WTC11 (cell line): ENCODE results near the gene GAS1. TPM values are rescaled to one million over a fixed set of nuclear protein-coding genes. Genes with fewer than 3 reads are reported as not detected.
A peak's percentile ranks its signal among the peaks of the same experiment; 100 is the strongest.

Experiments used
- ATAC-seq: fragments of 200-7000 bp; cut with Tn5 transposase; 2 replicates; pipeline ENCODE4 v1.10.0; 2021; ENCODE audit warnings: mild to moderate bottlenecking, moderate library complexity
- Bru-seq: library from RNA; stranded (reverse); fragments of 400-500 nt; gene quantifications from one replicate; lab custom pipeline; 2021; lab: Mats Ljungman, UMichigan
- CTCF ChIA-PET: fragments of 300-600 bp; sonication (Branson Sonifier 250); formaldehyde crosslinking; loops from one replicate; lab custom pipeline; 2021; ENCODE audit warnings: antibody characterized with exemption; lab: Charles Lee
- POLR2A ChIA-PET: fragments of 350-600 bp; sonication (Branson Sonifier 250); formaldehyde crosslinking; loops from one replicate; lab custom pipeline; 2021; ENCODE audit warnings: antibody characterized with exemption; lab: Charles Lee
- DNase-seq: peaks from one replicate; pipeline ENCODE4 v3.0.0; 2021; ENCODE audit warnings: low spot score
- H3K27ac Mint-ChIP-seq: 2 replicates; pipeline ENCODE4 v1.8.0; 2021; ENCODE audit warnings: mixed read lengths
- H3K27me3 Mint-ChIP-seq: 2 replicates; pipeline ENCODE4 v1.8.0; 2021; ENCODE audit warnings: low read depth, mild to moderate bottlenecking, moderate library complexity, mixed read lengths
- H3K36me3 Mint-ChIP-seq: 2 replicates; pipeline ENCODE4 v1.8.0; 2021; ENCODE audit warnings: mixed read lengths
- H3K4me1 Mint-ChIP-seq: 2 replicates; pipeline ENCODE4 v1.8.0; 2022; ENCODE audit warnings: mixed read lengths
- H3K4me3 Mint-ChIP-seq: 2 replicates; pipeline ENCODE4 v1.8.0; 2021; ENCODE audit warnings: mild to moderate bottlenecking, moderate library complexity, mixed read lengths
- H3K9me3 Mint-ChIP-seq: 2 replicates; pipeline ENCODE4 v1.8.0; 2021; ENCODE audit warnings: mixed read lengths
- GABPB1 ChIP-seq: sonication (generic); formaldehyde crosslinking; IDR thresholded peaks from 2 replicates; pipeline ENCODE4 v1.8.1; 2023; ENCODE audit warnings: mild to moderate bottlenecking, missing genetic modification reagents
- GTF2I ChIP-seq: fragments of 250-450 bp; sonication (Bioruptor Pico); conservative IDR thresholded peaks from 2 replicates; pipeline ENCODE4 v1.4.0; 2021; ENCODE audit warnings: mild to moderate bottlenecking
- NFE2L1 ChIP-seq: sonication (generic); formaldehyde crosslinking; IDR thresholded peaks from 2 replicates; pipeline ENCODE4 v1.8.1; 2023; ENCODE audit warnings: missing genetic modification reagents
- SMAD4 ChIP-seq: sonication (generic); formaldehyde crosslinking; IDR thresholded peaks from 2 replicates; pipeline ENCODE4 v1.8.0; 2022; ENCODE audit warnings: mild to moderate bottlenecking, missing genetic modification reagents
- SP1 ChIP-seq: sonication (generic); formaldehyde crosslinking; conservative IDR thresholded peaks from 2 replicates; pipeline ENCODE4 v1.8.1; 2022; ENCODE audit warnings: missing genetic modification reagents
- TEAD4 ChIP-seq: sonication (generic); formaldehyde crosslinking; IDR thresholded peaks from 2 replicates; pipeline ENCODE4 v1.8.0; 2022; ENCODE audit warnings: mild to moderate bottlenecking, missing genetic modification reagents
- ZNF138 ChIP-seq: sonication (generic); formaldehyde crosslinking; conservative IDR thresholded peaks from 2 replicates; pipeline ENCODE4 v1.8.1; 2022; ENCODE audit warnings: mild to moderate bottlenecking, moderate library complexity, missing genetic modification reagents
- ZNF396 ChIP-seq: fragments of 250-450 bp; sonication (Bioruptor Pico); IDR thresholded peaks from 2 replicates; pipeline ENCODE4 v1.8.0; 2021; ENCODE audit warnings: mild to moderate bottlenecking, moderate library complexity, borderline replicate concordance
- ZNF423 ChIP-seq: fragments of 250-450 bp; sonication (Bioruptor Pico); IDR thresholded peaks from 2 replicates; pipeline ENCODE4 v2.1.2; 2022; ENCODE audit warnings: mild to moderate bottlenecking, moderate library complexity
- ZNF671 ChIP-seq: fragments of 250-450 bp; sonication (Bioruptor Pico); IDR thresholded peaks from 2 replicates; pipeline ENCODE4 v1.8.0; 2021; ENCODE audit warnings: mild to moderate bottlenecking
- long read RNA-seq, 3 experiments: library from RNA in 1 of 3; library from capped mRNA in 1 of 3; library from polyadenylated mRNA in 1 of 3; unstranded in 2 of 3; stranded (forward) in 1 of 3; transcript quantifications; one replicate each; pipeline ENCODE4 v2.0.0, GENCODE V29; 2021
- total RNA-seq: library from RNA; stranded (reverse); gene quantifications from 3 replicates; pipeline ENCODE4 v1.2.3, GENCODE V29; 2021
- TF ChIP-seq, protein P1 (sequence below): sonication (generic); formaldehyde crosslinking; IDR thresholded peaks from 2 replicates; pipeline ENCODE4 v1.8.1; 2022; ENCODE audit warnings: low read depth, missing genetic modification reagents, borderline replicate concordance
- TF ChIP-seq, protein P2 (sequence below): sonication (generic); formaldehyde crosslinking; IDR thresholded peaks from 2 replicates; pipeline ENCODE4 v1.8.1; 2022; ENCODE audit warnings: missing genetic modification reagents, borderline replicate concordance
- TF ChIP-seq, protein P3 (sequence below): fragments of 250-450 bp; sonication (Bioruptor Pico); IDR thresholded peaks from 2 replicates; pipeline ENCODE4 v1.9.0; 2021; ENCODE audit warnings: moderate library complexity, mild to moderate bottlenecking, inconsistent platforms, borderline replicate concordance
- TF ChIP-seq, protein P4 (sequence below): sonication (generic); formaldehyde crosslinking; IDR thresholded peaks from 2 replicates; pipeline ENCODE4 v1.8.1; 2022; ENCODE audit warnings: low read depth, mild to moderate bottlenecking, moderate library complexity, missing genetic modification reagents, borderline replicate concordance
- TF ChIP-seq, protein P5 (sequence below): sonication (generic); formaldehyde crosslinking; IDR thresholded peaks from 2 replicates; pipeline ENCODE4 v1.8.1; 2023; ENCODE audit warnings: mild to moderate bottlenecking, moderate library complexity, missing genetic modification reagents
- TF ChIP-seq, protein P6 (sequence below): sonication (generic); formaldehyde crosslinking; IDR thresholded peaks from 2 replicates; pipeline ENCODE4 v1.8.0; 2023; ENCODE audit warnings: mild to moderate bottlenecking, missing genetic modification reagents
- TF ChIP-seq, protein P7 (sequence below): sonication (generic); formaldehyde crosslinking; IDR thresholded peaks from 2 replicates; pipeline ENCODE4 v1.8.0; 2022; ENCODE audit warnings: mild to moderate bottlenecking, missing genetic modification reagents

The GAS1 gene, protein sequence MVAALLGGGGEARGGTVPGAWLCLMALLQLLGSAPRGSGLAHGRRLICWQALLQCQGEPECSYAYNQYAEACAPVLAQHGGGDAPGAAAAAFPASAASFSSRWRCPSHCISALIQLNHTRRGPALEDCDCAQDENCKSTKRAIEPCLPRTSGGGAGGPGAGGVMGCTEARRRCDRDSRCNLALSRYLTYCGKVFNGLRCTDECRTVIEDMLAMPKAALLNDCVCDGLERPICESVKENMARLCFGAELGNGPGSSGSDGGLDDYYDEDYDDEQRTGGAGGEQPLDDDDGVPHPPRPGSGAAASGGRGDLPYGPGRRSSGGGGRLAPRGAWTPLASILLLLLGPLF
- total RNA-seq (5.0 to 6.2 TPM (median 5.3 TPM) in 3 replicates), Bru-seq, nascent RNA (percentile 66 among the genes with signal in this experiment)
- long read RNA-seq, experiment 1, transcript GAS1-201 (1 exons, 2,827 nt): major isoform, 25 of 25 reads
- long read RNA-seq, experiment 1, partial matches to known transcripts: 0 of 25 reads
- long read RNA-seq, experiment 1, other reads (novel, unspliced or antisense): 0 of 25 reads
- long read RNA-seq, experiment 2, transcript GAS1-201 (1 exons, 2,827 nt): major isoform, 7 of 7 reads
- long read RNA-seq, experiment 2, partial matches to known transcripts: 0 of 7 reads
- long read RNA-seq, experiment 2, other reads (novel, unspliced or antisense): 0 of 7 reads
- long read RNA-seq, experiment 3: 0 reads

DNA sequence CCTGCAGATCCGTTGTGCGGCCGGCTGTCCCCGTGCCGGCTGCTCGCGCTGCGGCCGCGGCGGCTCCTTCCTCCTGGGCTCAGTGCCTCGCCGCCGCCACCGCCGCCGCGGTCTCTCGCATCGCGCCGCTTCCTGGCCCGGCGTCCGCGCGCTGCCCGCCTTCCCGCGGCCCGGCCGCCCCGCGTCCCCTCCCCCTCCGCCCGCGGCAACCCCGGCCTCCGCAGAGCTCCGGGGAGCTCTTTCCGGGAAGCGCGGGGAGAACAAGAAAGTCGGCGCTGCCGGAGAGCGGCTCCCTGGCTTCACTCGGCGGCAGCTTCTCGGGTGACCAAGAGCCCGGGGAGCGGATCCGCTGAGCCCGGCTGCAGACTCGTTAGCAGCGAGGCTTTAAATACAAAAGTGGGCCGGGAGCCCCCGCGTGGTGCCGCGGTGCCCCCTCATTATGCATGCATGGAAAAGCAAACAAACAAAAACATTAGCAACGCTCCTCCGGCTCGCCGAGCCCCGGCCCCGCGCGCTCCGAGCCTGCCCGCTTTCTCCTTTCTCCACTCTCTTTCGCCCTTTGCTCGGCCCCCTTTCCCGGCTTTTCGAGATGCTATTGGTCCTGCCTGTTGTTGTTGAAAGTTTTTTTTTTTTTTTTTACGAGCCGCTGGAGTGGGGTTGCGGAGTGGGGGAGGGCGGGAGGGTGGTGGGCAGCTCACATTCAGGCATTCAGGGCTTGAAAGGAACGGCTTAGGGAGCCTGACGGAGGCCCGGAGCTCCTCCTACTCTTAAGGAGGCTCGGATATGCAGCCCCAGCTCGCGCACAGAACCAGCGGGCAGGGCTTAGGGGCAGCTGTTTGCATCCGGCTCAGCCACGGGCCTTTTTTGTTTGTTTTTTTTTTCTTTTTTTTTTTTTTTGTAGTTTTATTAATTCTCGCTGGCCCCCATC lies at the start of gene GAS1:
Gene GAS1, minus strand, starts transcription at position 361 of the 928 bp plus-strand sequence. CDS start 727 bp downstream, outside the sequence.
- peak; percentile 81 for ATAC-seq

DNA sequence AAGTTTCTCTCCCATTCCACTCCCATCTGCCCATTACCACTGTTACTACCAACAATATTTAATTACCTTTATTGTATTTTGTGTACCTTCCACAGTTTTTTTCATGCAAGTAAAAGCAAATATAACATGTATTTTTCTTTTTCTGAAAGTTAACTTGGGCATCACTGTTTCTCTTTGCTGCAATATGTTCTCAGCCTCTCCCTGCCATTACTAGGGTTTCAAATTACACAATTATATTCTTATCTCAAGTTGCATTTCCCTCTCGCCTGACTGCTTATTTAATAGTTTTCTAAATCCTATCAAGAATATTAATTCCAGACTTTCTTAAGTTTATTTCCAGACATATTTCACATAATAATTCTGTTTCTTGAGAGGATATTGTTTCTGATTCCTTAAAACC lies 46.9 kb upstream of the GAS1 start:
- H3K27me3 Mint-ChIP-seq: no peaks in the 10 kb centered on the region; the same call in 1 of the 2 replicates
- no peaks in the 10 kb centered on the region for H3K9me3 Mint-ChIP-seq
- ATAC-seq (no peak), DNase-seq (no peak)
- no peaks in the 10 kb centered on the region for H3K36me3 Mint-ChIP-seq
- POLR2A ChIA-PET: no interaction called here
- no peak overlapping the region for H3K4me3 Mint-ChIP-seq
- CTCF ChIA-PET: no interaction called here
- H3K27ac Mint-ChIP-seq: no peak overlapping the region
- no peaks in the 10 kb centered on the region for H3K4me1 Mint-ChIP-seq
- TF ChIP-seq TEAD4 (CRISPR knock-in tag) (no peak), NFE2L1 (CRISPR knock-in tag) (no peak), GABPB1 (CRISPR knock-in tag) (no peak), ZNF396 (no peak), ZNF423 (CRISPR knock-in tag) (no peak)
- TF ChIP-seq, protein P1, sequence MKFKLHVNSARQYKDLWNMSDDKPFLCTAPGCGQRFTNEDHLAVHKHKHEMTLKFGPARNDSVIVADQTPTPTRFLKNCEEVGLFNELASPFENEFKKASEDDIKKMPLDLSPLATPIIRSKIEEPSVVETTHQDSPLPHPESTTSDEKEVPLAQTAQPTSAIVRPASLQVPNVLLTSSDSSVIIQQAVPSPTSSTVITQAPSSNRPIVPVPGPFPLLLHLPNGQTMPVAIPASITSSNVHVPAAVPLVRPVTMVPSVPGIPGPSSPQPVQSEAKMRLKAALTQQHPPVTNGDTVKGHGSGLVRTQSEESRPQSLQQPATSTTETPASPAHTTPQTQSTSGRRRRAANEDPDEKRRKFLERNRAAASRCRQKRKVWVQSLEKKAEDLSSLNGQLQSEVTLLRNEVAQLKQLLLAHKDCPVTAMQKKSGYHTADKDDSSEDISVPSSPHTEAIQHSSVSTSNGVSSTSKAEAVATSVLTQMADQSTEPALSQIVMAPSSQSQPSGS (CRISPR knock-in tag): no peak
- TF ChIP-seq, protein P2, sequence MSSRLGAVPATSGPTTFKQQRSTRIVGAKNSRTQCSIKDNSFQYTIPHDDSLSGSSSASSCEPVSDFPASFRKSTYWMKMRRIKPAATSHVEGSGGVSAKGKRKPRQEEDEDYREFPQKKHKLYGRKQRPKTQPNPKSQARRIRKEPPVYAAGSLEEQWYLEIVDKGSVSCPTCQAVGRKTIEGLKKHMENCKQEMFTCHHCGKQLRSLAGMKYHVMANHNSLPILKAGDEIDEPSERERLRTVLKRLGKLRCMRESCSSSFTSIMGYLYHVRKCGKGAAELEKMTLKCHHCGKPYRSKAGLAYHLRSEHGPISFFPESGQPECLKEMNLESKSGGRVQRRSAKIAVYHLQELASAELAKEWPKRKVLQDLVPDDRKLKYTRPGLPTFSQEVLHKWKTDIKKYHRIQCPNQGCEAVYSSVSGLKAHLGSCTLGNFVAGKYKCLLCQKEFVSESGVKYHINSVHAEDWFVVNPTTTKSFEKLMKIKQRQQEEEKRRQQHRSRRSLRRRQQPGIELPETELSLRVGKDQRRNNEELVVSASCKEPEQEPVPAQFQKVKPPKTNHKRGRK: no peak
- TF ChIP-seq, protein P3, sequence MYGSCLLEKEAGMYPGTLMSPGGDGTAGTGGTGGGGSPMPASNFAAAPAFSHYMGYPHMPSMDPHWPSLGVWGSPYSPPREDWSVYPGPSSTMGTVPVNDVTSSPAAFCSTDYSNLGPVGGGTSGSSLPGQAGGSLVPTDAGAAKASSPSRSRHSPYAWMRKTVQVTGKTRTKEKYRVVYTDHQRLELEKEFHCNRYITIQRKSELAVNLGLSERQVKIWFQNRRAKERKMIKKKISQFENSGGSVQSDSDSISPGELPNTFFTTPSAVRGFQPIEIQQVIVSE (CRISPR knock-in tag): no peak

More for the DNA sequence above, at the start of gene GAS1:
- Mint-ChIP-seq H3K27ac (peak within 1 kb of the TSS; percentile 80; the same call in 1 of the 2 replicates), H3K9me3 (peaks cover 24% of the 10 kb centered on the region), H3K27me3 (peaks cover 62% of the 10 kb centered on the region), H3K4me3 (peak within 1 kb of the TSS; percentile 82), H3K4me1 (peaks cover 43% of the 10 kb centered on the region), H3K36me3 (peaks cover 17% of the 10 kb centered on the region)
- POLR2A ChIA-PET: interaction anchor here (0.6 to 1.2 kb wide), 4 partner anchors 40 to 423 kb away, joined by 3 to 6 read pairs (median 4); no protein-coding TSS in a partner anchor
- peak; percentile 83 for DNase-seq
- TF ChIP-seq, protein P4, sequence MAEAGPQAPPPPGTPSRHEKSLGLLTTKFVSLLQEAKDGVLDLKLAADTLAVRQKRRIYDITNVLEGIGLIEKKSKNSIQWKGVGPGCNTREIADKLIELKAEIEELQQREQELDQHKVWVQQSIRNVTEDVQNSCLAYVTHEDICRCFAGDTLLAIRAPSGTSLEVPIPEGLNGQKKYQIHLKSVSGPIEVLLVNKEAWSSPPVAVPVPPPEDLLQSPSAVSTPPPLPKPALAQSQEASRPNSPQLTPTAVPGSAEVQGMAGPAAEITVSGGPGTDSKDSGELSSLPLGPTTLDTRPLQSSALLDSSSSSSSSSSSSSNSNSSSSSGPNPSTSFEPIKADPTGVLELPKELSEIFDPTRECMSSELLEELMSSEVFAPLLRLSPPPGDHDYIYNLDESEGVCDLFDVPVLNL (CRISPR knock-in tag): no peak
- TF ChIP-seq, protein P5, sequence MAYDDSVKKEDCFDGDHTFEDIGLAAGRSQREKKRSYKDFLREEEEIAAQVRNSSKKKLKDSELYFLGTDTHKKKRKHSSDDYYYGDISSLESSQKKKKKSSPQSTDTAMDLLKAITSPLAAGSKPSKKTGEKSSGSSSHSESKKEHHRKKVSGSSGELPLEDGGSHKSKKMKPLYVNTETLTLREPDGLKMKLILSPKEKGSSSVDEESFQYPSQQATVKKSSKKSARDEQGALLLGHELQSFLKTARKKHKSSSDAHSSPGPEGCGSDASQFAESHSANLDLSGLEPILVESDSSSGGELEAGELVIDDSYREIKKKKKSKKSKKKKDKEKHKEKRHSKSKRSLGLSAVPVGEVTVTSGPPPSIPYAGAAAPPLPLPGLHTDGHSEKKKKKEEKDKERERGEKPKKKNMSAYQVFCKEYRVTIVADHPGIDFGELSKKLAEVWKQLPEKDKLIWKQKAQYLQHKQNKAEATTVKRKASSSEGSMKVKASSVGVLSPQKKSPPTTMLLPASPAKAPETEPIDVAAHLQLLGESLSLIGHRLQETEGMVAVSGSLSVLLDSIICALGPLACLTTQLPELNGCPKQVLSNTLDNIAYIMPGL (CRISPR knock-in tag): peak; percentile 24; the same call in 1 of the 2 replicates
- TF ChIP-seq, protein P6, sequence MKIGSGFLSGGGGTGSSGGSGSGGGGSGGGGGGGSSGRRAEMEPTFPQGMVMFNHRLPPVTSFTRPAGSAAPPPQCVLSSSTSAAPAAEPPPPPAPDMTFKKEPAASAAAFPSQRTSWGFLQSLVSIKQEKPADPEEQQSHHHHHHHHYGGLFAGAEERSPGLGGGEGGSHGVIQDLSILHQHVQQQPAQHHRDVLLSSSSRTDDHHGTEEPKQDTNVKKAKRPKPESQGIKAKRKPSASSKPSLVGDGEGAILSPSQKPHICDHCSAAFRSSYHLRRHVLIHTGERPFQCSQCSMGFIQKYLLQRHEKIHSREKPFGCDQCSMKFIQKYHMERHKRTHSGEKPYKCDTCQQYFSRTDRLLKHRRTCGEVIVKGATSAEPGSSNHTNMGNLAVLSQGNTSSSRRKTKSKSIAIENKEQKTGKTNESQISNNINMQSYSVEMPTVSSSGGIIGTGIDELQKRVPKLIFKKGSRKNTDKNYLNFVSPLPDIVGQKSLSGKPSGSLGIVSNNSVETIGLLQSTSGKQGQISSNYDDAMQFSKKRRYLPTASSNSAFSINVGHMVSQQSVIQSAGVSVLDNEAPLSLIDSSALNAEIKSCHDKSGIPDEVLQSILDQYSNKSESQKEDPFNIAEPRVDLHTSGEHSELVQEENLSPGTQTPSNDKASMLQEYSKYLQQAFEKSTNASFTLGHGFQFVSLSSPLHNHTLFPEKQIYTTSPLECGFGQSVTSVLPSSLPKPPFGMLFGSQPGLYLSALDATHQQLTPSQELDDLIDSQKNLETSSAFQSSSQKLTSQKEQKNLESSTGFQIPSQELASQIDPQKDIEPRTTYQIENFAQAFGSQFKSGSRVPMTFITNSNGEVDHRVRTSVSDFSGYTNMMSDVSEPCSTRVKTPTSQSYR (CRISPR knock-in tag): no peak
- TF ChIP-seq SP1 (CRISPR knock-in tag) (peak; percentile 17; the same call in 1 of the 2 replicates), GTF2I (CRISPR knock-in tag) (no peak), ZNF671 (no peak), SMAD4 (CRISPR knock-in tag) (no peak), ZNF138 (CRISPR knock-in tag) (no peak)
- TF ChIP-seq, protein P7, sequence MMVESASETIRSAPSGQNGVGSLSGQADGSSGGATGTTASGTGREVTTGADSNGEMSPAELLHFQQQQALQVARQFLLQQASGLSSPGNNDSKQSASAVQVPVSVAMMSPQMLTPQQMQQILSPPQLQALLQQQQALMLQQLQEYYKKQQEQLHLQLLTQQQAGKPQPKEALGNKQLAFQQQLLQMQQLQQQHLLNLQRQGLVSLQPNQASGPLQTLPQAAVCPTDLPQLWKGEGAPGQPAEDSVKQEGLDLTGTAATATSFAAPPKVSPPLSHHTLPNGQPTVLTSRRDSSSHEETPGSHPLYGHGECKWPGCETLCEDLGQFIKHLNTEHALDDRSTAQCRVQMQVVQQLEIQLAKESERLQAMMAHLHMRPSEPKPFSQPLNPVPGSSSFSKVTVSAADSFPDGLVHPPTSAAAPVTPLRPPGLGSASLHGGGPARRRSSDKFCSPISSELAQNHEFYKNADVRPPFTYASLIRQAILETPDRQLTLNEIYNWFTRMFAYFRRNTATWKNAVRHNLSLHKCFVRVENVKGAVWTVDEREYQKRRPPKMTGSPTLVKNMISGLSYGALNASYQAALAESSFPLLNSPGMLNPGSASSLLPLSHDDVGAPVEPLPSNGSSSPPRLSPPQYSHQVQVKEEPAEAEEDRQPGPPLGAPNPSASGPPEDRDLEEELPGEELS (CRISPR knock-in tag): peak; percentile 80; the same call in 1 of the 2 replicates
- CTCF ChIA-PET: interaction anchor here (0.6 to 2.9 kb wide), 34 partner anchors 8 to 764 kb away, joined by 3 to 31 read pairs (median 4); no protein-coding TSS in a partner anchor
